HG03103 (cell line): ENCODE data around the gene C4BPA.

Experiments
- ATAC-seq: cut with Tn5 transposase; IDR thresholded peaks from one replicate; pipeline ENCODE4 v1.9.1; 2021; ENCODE audit warnings: low read depth; ENCODE audit not compliant: unreplicated experiment

C4BPA gene

DNA sequence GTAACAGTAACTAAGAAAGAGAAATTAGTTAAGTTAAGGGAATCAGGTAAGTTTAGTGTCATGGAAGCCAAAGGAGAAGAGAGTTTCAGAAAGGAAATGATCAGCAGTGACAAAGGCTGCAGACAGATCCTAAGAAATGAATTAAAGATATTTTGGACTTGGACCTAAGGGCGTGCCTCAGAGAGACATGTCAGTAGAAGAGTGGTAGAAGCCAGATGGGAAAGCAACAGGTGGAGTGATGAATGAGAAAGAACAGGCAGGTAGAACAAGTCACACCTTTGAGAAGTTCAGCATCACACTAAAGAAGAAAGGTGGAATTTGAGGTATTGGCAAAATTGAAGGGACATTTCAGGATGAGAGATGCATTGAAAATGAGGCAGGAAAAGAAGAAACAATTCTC, 1.4 kb upstream of the C4BPA start:
- ATAC-seq = no peak

DNA sequence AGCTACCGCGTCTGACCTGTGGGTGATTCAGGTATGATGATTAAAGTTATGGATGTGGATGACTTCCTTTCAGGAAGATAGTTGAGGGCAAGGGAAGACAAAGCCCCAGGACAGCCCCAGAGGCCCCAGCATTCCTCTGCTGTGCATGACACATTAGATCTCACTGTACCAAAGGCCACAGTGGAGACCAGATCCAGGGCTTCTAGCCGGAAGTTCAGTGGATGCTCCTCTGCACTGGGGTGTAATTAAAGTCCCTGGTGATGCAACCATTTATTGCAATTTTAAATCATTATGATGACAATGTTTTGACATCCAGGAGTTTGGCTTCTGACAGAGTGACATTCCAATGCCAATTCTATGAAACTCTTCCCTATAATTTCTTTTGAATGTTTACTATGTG, 5.0 kb downstream of the C4BPA start:
- no peak for ATAC-seq

DNA sequence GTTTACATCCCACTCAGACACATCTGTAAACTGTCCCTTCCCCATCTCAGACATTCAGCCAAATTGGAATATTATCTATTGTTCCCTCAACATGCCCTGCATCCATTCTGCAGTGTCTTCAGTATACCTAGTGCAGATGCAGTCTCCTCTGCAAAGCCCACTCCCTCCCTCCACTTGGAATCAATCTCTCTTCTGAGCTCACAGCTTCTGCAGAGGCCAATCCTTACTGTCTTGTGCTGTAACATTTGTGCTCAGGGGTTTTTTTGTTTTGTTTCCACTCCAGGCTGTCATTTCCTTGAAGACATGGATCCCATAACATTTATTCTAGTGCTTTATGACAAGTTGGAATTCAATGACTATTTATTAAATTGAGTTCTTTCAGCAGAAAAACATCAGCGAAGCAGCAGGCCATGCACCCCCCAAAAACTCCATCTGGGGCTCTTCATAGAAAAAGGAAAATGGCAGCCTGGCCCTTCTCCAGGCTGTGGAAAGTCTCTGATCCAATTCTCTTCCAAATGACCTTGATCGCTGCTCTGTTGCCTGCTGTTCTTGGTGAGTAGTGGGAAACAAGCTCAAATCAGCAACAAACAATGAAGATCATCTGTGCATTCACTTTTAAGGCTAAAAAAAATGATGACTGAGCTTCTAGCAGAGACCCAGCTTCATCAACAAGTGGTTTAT, 8.7 kb downstream of the C4BPA start:
- ATAC-seq = no peak

DNA sequence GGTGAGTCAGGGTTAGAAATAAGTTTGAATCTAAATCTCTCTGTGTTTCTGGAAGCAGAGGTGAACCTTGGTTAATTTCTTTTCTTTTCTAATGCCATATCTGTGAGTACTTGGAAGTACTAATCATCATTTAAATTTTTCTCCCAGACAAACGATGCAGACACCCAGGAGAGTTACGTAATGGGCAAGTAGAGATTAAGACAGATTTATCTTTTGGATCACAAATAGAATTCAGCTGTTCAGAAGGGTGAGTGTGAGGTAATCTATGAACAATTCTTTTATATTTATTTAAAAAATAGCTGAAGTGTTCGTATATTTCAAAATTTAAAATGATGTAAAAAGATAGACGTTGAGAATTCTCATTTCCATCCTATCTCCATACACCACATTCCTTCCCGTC, 11.2 kb downstream of the C4BPA start:
- ATAC-seq = no peak

DNA sequence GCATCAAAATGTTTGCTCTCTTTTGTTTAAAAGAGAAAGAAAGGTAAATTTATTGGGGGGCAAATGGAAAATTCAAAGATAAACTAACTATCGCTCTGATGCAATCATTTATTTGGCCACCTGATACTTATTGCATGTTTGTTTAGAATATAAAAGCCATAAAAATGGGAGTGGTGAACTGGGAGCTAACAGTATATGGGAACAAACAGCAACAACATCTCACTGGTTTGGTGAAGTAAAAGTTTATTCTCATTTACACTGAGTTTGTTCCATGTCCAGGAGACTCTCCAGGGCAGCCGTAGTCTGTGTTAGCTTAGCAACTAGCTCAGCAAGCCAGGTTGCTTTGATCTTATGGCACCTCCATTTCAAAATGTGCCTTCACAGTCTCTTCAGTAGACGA, 20.4 kb downstream of the C4BPA start:
- no peak for ATAC-seq

DNA sequence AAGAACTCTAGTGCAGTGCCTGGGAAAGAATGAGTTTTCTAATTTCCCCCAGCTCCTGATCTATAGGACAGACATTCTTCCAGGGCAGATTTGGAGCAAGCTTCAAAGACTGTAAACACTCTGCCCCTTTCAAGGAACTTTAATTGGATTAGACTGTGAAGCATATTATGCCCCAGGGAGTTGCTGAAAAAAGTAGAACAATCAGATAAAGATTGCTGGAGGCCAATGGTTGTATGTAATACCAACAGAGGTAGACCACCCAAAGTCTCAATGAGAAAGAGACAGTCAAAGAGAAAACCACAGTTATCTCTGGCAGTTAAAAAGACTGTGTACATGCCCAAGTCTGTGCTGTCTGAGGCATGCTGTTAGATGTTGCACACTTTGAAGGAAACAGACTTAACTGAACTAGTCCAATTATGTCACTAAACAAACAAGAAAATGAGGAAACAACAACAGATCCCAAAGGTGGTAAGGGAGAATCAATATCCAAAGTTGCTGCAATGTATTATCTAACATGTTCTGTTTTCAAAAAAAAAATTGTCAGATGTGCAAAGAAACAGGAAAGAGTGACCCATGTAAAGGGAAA, 24.4 kb downstream of the C4BPA start:
- ATAC-seq = no peak

DNA sequence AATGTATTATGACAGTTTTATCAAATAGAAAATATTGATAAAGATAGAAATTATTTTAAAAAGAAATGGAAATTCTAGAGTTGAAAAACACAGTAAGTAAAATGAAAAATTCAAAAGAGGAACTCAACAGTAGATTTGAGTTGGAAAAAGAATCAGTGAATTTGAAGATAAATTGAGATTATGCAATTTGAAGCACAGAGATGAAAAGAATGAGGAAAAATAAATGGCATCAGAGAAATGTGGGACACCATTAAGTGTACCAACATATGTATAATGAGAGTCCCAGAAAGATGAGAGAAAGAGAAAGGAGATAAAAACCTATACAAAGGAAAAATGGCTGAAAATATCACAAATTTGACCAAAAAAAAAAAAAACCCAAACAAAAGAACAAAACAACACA, 25.0 kb downstream of the C4BPA start:
- ATAC-seq = no peak

DNA sequence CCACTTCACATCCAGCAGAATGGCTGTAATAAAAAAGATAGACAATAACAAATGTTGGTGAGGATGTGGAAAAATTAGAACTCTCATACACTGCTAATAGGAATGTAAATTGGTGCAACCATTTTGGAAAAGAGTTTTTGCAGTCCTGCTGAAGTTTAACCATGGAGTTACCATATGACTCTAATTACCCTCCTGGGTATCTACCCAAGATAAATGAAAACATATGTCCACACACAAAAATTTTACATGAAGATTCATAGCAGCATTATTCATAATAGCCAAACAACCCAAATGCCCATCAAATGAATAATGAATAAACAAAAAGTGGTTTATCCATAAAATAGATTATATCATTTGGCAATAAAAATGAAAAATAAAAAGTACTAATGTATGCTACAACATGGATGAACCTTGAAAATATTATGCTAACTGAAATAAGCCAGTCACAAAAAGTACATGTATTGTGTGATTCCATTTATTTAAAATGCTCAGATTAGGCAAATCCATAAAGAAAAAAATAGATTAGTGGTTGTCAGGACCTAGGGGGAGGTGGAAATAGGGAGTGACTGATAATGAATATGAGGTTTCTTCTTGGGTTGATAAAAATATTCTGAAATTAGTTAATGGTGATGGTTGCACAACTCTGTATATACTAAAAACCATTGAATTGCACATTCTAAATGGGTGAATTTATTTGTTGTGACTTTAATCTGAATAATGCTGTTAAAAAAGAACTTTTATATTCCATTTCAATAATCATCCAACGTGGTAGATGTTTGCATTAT, 26.4 kb downstream of the C4BPA start:
- ATAC-seq = no peak

DNA sequence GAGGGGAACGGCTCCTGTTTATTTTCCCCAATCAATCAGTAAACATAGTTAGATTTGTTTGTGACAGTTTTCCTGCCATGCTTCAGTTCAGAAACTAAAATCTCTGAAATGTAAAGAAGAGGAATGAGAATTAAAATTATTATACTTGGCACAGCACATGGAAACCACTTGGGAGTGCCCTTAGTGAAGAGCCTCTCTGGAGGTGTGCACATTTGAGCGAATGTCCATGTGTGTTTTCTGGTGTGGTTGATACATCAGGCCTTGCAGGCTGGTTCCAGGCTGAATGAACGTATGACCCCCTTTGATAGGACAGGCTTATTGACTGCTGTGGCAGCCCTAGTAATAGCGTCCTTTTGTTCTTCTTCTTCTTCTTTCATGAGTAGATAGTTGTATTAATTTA, 27.1 kb downstream of the C4BPA start:
- ATAC-seq = no peak

DNA sequence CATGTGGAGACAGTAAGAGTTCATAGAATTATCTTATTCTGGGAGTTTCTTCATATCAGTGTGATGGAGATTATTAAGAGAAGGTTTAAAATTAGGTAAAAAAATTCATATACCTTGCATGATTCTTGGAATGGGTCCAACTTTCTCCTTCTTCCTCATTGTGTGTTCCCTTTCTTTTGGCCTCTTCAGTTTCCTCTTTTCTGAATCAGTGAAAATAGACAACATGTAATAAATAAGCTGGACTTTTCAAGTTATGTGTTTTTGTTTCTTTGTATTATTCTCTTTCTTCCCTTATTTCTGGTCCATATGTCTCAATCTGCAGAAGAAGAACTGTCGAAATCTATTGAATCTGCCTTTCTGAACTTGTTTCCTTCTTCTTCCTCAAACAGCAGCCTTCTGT, 30.5 kb downstream of the C4BPA start:
- ATAC-seq = no peak

DNA sequence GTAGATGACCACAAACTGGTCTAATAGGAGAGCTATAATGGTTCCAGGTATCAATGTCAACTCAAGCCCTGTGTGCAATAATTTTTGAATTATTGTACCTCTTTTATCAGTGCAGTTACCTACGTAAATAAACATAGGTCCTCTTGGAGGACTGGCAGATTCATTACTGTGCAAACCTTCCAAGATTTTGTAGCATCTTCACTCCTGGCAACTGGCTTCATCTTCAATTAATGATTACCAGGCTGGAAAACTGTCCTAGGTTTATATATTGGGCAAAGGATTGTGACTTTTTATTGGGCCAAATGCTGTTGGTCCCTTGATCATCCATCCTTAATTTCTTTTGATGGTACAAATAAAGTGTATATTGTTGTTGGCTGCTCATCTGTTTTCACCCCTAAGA, 35.6 kb downstream of the C4BPA start:
- ATAC-seq = no peak

DNA sequence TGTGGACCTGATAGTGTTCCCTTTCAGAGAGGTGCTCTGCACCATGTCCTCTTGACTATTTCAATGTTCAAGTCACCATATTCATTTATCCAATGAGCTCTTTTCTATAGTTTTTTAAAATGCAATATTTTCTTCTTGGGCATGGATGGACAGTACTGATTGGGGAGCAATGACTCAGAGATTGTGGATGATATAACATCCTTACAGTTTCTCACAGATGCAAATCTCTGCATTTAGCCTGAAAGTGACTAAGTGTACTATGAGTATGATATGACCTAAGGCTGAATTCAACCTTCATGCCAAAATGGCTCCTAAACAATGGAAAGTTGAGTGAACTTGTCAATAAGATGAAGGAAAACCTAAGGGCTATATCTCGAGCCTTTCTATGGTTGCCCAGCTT, 36.5 kb downstream of the C4BPA start:
- no peak for ATAC-seq

DNA sequence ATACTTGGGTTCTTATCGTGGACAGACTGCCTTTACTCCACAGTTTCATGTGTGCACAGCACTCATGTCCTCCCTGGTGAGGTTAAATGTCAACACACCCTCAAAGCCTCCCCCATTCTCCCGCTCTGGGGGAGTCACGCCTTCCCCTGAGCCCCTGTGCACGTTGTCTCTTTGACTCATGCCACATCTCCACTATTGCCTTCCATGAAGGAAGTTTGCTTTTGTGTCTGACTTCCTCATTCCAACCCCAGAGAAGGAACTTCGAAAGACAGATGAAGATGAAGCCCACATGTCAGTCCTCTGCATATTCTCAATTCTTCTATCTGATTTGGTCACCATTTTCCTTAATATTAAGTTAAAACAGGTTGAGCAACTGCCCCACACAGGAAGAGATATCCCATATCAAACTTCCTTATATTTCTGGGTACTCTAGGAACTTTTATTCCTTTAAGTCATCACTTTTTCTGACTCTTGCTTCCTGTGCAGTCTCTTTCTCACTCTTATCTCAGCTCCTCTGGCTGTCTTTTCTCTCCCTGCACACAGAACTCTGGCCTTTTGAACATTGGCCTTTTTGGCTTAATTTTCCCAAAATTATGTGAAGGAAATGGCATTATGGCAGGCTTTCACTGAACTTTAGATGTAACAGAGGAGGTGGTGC, 41.5 kb downstream of the C4BPA start:
- ATAC-seq = no peak

DNA sequence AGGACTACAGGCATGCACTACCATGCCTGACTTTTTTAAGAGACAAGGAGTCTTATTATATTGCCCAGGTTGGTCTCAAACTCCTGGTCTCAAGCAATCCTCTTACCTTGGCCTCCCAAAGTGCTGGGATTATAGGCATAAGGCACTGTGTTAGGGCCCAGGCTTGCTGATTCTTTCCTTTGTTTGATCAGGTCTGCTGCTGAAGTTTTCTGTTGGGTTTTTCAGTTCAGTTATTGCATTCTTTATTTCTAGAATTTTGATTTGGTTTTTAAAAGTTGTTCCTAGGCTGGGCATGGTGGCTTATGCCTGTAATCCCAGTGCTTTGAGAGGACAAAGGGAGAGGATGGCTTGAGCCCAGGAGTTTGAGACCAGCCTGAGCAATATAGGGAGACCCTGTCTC, 47.9 kb downstream of the C4BPA start:
- no peak for ATAC-seq

DNA sequence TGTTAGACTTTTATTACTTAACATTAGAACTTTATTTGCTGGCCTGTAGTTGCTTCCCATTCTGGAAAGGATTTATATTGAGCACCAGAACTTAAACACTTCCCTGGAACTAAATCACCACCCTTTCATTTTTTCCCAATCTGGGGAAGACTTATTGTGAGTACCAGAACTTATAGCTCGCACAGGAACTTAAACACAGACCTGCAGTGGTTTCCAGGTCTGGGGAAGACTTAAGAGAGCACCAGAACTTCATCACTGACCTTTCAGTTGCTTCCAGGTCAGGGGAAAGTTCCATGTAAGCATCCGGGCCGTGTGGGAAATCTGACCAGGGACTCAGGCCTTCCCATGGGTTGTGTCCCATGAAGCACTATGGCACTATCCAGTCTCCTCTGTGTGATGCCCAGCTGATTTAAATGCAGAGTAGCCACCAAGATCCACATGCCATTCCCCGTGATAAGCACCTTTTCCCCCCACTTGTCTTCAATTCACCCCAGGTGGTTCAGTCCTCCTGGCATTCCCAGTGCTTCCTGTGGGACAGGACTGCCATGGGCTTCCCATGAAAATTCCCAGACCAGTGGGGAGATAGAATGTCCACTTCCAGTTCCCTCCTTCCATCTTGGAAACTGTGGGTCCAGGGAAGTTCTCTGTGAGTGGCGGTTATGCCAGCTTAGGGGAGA, 48.9 kb downstream of the C4BPA start:
- no peak for ATAC-seq

DNA sequence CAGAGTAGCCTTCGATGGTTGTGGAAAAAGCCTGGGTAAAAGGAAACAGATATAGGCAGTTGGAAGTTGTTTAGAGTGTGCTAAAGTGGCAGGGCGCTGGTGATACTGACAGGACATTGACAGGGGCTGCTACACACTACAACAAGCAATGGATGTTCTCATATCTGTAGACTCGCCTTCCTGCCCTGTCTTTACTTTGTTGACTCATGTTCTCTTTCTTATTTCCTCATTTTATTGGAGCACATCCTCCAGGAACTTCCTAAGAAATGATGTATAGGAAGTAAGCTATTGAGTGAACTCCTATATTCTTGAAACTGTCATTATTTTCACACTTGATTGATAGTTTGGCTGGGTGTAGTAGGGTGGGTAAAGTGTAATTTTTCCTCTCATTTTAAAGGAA, 51.0 kb downstream of the C4BPA start:
- no peak for ATAC-seq

DNA sequence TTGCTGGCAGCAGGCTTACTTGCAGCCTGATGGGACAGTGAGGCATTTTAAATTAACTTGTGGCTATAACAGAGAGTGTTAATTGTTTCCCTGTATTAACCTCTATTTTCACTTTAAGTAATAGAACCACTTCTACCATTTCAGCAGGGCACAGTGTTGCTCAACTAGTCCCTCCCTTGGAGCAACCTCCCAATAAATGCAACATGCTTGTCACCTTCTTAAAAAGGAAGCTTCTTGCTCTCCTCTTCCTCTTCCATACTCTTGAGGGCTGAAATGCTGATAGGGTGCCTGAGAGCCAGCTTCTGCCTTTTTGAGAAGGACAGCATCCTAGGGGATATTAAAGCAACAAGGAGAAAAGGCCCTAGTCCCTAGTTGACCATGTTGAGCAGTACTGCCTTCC, 52.1 kb downstream of the C4BPA start:
- ATAC-seq = no peak

DNA sequence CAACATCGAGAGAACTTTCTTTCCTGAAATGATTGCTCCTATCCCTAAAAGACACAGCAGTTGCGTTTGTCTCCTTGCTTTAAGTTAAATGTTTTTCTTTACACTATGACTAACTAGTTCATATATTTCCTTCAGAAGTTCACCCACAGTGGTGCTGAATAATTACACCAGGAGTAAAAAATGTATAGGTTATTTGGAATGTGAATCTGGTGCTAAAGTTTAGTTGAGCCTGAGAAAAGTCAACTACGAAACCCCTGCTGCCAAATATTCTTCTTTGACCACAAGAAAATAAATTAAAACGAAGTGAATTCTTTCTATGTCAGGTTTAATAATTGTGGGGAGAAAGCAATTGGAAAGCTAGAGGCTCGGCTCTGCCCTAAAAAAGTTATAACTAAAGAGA, 52.8 kb downstream of the C4BPA start:
- no peak for ATAC-seq

DNA sequence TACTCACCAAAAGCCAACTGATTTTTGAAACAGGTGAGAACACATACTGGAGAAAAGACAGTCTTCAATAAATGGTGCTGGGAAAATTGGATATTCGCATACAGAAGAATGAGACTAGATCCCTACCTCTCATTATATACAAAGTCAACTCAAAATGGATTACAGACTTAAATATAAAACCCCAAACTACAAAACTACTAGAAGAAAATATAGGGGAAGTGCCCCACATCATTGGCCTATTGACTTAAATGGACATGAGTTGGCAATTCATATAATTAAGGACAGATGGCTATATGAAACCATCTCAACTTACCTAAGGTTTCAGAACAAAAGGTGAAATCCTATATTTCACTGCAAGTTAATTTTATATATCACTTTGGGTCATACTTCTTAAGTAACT, 60.1 kb downstream of the C4BPA start:
- no peak for ATAC-seq

DNA sequence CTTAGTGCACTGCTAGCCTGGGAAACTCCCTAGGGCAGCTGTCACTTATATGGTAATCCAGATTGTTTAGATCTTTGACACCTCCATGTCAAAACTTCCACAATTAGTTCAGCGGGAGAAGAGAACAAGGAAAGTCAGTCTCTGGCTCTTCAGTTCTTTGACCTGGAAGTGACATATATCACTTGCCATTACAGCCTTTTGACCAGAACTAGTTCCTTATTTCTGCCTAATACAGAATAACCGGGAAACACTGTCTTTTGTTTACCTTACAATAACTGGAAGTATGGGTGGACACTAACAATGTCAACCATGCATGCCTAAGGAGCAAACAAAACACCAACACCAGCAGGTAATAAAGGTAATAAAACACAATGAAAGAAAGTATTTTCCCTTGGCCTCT, 68.3 kb downstream of the C4BPA start:
- no peak for ATAC-seq

DNA sequence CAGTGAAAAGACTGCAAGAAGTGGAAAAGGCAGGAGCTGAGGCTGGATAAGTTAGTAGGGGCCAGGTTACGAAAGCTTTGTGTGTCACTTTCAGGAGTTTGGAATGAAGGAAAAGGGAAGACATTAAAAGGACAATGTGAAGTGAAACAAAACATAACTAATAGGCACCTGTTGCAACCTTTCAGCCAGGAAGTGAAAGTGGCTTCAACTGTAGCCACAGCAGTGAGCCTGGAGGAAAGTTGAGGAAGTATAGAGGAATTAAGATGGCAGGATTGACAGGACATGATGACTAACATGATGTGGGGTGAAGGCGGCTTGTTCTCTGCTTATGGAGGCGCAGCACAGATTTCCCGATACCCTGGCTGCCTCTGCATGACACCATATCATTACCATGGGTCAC, 68.9 kb downstream of the C4BPA start:
- ATAC-seq = no peak
